ENCODE data around the gene C6orf47. TPM values are rescaled to one million over a fixed set of nuclear protein-coding genes. Genes with fewer than 3 reads are reported as not detected.

The C6orf47 gene
- total RNA-seq, 2 donors from 2014 or later: 15.0 to 16.4 TPM

DNA sequence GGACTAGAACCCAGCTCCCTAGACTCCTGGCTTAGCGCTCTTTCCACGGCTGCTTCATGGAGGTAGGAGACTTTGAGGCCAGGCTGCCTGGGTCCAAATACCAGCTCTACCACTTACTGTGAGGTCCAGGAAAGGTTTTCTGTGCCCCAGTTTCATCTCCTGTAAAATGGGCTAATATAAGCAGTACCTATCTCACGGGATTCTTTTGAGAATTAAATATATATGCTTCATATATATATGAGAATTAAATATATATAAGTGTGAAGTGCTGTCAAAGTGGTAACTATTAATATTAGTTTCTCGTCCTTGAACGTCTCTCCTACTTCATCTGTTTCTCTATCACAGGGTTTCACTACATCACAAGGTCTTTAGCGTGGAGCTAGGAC is 30.5 kb upstream of the C6orf47 start:
- ATAC-seq: no peak
- no peak for DNase-seq (ENCODE audit: low spot score in 2 of 2)
- Mint-ChIP-seq H3K9me3 (no peaks in the 10 kb centered on the region), H3K36me3 (peaks cover 0 to 6% of the 10 kb centered on the region in 2 donors), H3K27ac (no peak overlapping the region)

DNA sequence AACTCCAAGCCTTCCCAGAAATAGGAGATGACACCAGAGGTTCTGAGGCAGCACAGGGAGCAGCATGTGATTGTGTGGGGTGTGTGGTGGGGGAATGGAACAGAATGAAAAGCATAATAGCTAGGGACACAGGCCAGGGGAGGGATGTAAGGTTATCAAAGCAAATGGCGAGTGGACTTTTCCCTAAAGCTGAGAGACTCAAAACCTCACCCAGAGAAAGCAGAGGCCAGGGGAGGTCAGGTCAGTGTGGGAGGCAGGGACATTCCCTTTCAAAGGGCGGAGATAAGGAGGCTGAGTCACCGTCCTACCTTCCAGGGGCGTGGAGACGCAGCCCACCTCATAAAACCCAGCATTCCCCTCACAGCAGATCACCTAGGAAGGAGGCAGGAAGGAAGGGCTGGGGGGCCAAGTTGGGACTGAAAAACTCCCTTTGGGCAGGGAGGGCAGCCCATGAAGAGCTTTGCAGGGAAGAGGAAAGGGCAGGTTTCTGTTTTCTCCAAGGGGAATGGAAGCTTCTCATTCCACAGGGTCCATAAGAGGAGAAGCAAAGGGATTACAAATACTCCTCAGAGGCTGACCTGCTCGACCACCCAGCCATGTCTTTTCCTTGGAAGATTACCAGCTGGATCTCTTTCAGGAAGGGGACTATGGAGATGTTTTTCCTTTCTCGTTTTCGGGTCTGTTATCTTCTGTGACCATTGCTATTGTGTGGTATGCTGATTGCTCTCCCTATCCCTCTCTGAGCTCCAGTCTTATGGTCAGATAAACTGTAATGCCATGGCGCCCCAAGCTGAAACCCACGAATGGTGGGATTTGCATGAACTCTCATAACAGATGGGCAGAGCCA is 29.9 kb upstream of the C6orf47 start:
- H3K27ac Mint-ChIP-seq: peak overlapping the region; percentile 83 to 93
- H3K9me3 Mint-ChIP-seq: no peaks in the 10 kb centered on the region
- peaks cover 0 to 6% of the 10 kb centered on the region in 2 donors for H3K36me3 Mint-ChIP-seq
- DNase-seq (ENCODE audit: low spot score in 2 of 2): no peak
- ATAC-seq: peak in 1 of 2 donors; percentile 69

DNA sequence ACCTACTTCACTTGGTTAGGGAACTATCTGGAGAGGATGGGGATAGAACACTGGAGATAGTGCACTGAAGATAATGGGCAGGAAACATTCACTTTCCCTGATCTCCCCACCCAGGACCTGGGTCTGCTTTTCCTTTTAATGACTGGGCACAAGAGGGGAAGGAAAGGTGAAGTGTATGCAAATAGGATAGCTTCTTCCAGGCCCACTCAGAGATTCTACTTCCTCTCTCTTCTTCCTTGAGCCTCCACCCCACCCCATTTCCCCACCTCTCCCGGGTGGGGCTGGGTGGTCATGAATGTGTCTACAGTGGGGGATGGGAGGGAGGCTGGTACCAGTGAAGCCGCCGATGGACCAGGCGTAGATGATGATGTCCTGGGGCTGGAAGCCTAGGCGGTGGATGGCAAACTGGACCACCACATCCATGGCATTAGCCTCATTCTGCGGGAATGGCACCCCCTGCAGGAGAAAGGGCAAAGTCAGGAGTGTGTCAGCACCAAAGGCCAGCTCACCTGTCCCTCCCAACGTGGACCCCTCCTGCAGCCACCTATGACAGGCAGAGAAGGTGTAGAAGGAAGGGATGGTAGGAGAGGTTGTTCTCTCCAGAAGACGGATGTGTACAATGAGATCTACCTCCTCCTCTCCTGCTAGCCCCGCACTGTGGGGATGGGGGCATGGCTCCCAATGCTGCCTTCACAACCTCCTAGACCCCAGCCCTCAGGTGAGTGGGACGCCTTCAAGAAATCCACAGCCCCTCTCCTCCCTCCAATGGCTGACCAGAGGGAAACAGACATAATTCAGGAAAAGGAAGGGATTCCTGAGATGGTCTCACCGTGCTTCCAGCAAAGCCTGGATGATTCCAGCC is 28.9 kb upstream of the C6orf47 start:
- ATAC-seq: peak in 1 of 2 donors; percentile 46
- H3K27ac Mint-ChIP-seq: peak overlapping the region; percentile 83 to 93
- peak in 1 of 2 donors; percentile 31 for DNase-seq (ENCODE audit: low spot score in 2 of 2)
- H3K36me3 Mint-ChIP-seq: peaks cover 0 to 6% of the 10 kb centered on the region in 2 donors
- H3K9me3 Mint-ChIP-seq: no peaks in the 10 kb centered on the region

DNA sequence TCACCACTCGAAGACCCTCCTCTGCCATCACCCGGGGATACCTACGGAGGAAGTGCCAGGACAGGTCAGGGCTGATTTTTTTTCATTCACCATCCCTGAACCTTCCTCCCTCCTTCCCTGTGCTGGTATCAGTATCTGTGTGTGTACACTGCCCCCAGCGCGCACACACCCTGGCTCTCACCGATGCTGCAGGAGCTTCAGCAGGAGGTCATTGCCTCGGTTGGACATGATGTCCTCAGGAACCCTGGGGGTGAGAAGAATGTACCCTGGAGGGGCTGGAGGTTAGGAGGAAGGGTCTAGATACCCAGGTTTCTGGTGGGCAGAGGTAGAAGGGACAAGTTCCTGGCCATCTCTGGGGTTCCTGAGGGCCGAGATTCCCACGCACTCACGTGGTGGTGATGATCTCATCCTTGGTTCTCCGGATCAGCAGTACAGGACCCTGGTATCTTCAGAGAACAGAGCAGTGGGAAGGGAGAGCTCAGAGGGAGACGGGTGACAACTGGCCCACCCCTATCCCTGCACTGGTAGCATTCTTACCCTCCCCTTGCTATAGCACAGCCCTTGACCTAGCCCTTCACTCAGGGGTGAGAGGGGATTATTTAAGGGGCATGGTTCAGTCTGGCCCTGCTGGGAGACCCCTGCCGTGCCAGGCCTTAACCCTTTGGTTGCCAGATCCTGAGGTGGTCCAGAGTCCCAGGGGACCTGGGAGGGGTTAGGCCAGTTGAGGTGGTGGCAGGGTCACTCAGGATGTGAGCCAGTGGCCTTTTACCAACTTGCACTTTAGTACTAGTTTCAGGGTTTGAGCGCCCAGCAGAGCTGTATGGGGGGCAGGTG is 27.5 kb upstream of the C6orf47 start:
- Mint-ChIP-seq H3K36me3 (peaks cover 0 to 4% of the 10 kb centered on the region in 2 donors), H3K27ac (peak overlapping the region in 1 of 2 donors; percentile 48), H3K9me3 (no peaks in the 10 kb centered on the region)
- no peak for DNase-seq (ENCODE audit: low spot score in 2 of 2)
- ATAC-seq: no peak

GRCh38 chr6:31687321-31687720 is 26.7 kb upstream of the C6orf47 start:
- H3K9me3 Mint-ChIP-seq: no peaks in the 10 kb centered on the region
- no peaks in the 10 kb centered on the region for H3K36me3 Mint-ChIP-seq
- ATAC-seq: no peak
- H3K27ac Mint-ChIP-seq: no peak overlapping the region
- no peak for DNase-seq (ENCODE audit: low spot score in 2 of 2)

DNA sequence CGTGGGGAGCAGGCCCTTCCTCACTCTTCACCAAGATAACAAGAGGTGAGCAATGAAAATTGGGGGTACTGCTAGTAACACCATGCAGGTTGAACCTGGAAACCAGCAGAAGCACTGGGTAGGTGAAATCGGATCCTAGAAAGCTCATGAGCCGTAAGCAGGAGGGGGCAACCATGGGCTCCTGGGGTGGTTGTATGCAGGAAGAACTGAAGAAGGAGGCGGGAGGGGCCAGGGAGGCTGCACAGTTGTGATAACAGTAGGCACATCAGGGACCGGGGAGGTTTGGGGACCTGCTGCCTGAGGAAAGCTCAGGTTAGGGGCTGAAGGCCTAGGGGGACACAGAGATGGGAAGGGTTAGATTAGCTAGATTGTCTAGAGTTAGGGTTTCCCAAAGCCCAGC is 25.9 kb upstream of the C6orf47 start:
- DNase-seq (ENCODE audit: low spot score in 2 of 2) (no peak), ATAC-seq (no peak)
- Mint-ChIP-seq H3K27ac (no peak overlapping the region), H3K36me3 (no peaks in the 10 kb centered on the region), H3K9me3 (no peaks in the 10 kb centered on the region)

DNA sequence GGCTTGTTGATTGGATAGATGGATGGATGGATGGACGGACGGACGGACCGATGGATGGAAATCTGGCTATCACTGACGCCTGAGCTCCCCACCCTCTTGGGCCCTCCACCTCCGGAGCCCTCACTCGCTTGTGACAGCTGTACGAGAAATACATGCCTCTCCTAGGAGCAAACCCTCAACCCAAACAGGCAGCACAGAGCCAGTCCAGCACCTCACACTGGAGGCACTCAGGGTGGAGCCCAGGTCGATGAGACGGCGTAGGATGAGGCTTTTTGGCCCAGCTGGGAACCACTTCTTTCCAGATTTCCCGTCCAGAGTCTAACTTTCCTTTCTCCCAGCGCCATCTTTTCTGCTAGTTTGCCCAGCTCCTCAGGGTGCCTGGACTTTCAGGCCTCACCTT is 23.0 kb upstream of the C6orf47 start:
- no peak for DNase-seq (ENCODE audit: low spot score in 2 of 2)
- ATAC-seq: no peak
- Mint-ChIP-seq H3K36me3 (no peaks in the 10 kb centered on the region), H3K27ac (no peak overlapping the region), H3K9me3 (no peaks in the 10 kb centered on the region)

DNA sequence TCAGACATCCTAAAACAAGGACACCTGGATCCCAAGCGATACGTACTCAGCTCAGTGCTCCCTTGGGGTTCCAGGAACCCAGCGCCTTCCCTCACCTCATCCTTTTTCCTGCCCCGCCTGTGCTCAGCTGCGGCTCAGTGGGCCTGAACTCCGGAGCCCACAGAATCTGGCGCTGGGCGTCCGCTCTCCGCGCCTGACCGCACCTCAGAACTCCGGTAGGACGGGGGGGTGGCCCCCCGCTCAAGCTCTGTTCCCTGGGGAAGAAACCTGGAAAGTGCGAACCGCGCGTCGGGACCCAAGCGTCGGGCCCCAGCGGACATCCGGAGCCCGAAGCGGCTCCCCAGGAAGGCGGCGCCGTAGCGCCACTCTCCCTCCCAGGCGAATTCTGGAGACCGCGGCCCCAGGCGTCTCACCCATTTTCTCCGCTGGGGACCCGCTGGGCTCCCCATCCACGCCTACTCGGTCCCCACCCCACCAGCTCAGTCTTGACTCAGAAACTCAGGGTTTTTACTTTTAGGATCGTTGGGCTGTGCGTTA is 20.6 kb upstream of the C6orf47 start:
- Mint-ChIP-seq H3K9me3 (no peaks in the 10 kb centered on the region), H3K27ac (peak overlapping the region in 1 of 2 donors; percentile 83)
- DNase-seq (ENCODE audit: low spot score in 2 of 2): peak; percentile 56 to 66

DNA sequence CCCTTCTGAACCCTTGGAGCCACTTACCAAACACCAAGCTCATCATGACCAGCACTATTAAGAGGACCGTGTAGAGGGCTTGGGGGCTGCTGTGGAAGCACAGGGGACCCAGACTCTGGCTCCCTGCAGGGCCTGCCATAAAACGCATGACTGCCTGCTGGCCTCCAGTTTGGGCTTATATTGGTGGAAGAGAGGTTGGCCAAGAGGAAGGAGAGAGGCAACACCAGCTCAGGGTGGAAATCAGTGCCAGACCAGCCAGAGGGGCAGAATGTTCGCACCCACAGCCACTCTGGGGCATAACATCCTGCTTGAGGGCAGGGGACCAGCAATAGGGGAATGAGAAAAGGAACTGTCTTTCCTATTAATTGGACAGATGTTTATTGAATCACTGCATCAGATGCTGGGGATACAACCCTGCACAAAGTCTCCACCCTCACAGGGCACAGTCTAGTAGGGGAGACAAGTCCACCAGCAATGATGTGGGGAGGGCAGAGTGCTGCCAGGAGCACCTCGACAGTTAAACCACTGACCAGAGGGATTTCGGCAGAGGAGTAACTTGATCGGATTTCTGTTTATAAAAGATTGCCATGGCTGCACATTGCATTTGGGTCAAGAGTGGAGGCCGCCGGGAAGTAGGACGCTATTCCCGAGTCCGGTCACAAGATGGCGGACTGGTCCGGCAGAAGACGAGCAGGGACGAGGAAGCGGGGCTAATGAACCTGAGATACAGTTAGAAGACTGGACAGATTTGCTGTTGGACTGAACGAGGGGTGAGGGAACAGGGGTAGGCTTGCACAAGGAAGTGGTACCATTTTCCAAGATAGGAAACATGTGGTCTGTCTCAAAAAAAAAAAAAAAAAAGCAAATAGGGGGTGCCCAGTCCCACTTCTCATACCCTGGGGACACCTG is 19.9 kb upstream of the C6orf47 start, which contains the start of gene LY6G5C:
Gene LY6G5C (minus strand): TSS at position 842 of the 909 bp plus-strand sequence. CDS start 694 bp downstream, at position 148.
- H3K27ac Mint-ChIP-seq: peak within 1 kb of the TSS; percentile 15 to 83
- ATAC-seq: peak; percentile 64 to 74
- no peaks in the 10 kb centered on the region for H3K9me3 Mint-ChIP-seq
- peak; percentile 70 to 75 for DNase-seq (ENCODE audit: low spot score in 2 of 2)
- H3K36me3 Mint-ChIP-seq: no peaks in the 10 kb centered on the region

More for the DNA sequence above, 20.6 kb upstream of the C6orf47 start:
- peak; percentile 68 to 78 for ATAC-seq
- no peaks in the 10 kb centered on the region for H3K36me3 Mint-ChIP-seq

DNA sequence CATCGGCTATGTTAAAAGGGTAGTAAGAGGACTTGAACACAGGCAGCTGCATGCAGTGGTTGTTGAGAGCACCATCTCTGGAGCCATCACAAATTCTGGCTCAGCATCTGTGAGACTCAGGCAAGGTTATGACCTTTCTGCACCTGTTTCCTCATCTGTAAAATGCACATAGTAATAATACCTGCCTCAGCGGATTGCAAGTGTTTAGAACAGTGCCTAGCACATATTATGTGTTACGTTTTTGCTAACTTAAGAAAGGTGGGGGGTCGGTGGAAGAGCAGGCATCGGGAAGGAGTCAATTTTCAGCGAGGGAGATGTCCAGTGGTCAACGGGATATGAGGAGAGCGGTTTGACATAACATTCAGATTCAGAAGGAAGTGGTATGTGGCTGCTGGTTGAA is 17.4 kb upstream of the C6orf47 start:
- ATAC-seq (no peak), DNase-seq (ENCODE audit: low spot score in 2 of 2) (no peak)
- Mint-ChIP-seq H3K27ac (peak overlapping the region in 1 of 2 donors; percentile 29), H3K36me3 (peaks cover 0 to 6% of the 10 kb centered on the region in 2 donors), H3K9me3 (no peaks in the 10 kb centered on the region)

- no peaks in the 10 kb centered on the region for H3K9me3 Mint-ChIP-seq
- DNase-seq (ENCODE audit: low spot score in 2 of 2) (no peak), ATAC-seq (no peak)
- peak overlapping the region in 1 of 2 donors; percentile 21 for H3K27ac Mint-ChIP-seq
- peaks cover 0 to 6% of the 10 kb centered on the region in 2 donors for H3K36me3 Mint-ChIP-seq
These were observed 16.3 kb upstream of the C6orf47 start for GRCh38 chr6:31676904-31677303.

- Mint-ChIP-seq H3K27ac (peak overlapping the region; percentile 19 to 21), H3K9me3 (no peaks in the 10 kb centered on the region), H3K36me3 (peaks cover 0 to 7% of the 10 kb centered on the region in 2 donors)
- DNase-seq (ENCODE audit: low spot score in 2 of 2) (no peak), ATAC-seq (no peak)
These were observed 15.8 kb upstream of the C6orf47 start for GRCh38 chr6:31676322-31676903.

DNA sequence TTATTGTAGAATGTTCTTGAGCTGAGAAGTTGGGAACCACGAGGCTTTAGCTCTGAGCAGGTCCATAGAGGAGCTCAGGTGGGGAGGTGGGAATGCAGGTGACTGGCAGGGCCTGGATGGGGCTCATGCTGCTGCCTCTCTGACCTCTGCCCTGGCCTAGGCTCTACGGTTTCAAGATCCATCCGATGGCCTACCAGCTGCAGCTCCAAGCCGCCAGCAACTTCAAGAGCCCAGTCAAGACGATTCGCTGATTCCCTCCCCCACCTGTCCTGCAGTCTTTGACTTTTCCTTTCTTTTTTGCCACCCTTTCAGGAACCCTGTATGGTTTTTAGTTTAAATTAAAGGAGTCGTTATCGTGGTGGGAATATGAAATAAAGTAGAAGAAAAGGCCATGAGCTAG is 9.1 kb upstream of the C6orf47 start, which contains the start of gene LY6G5B:
Gene LY6G5B (plus strand): TSS at position 301 of the 400 bp plus-strand sequence. CDS start 975 bp downstream, outside the sequence.
- no peak for ATAC-seq
- Mint-ChIP-seq H3K9me3 (no peaks in the 10 kb centered on the region), H3K36me3 (peaks cover 29 to 39% of the 10 kb centered on the region in 2 donors), H3K27ac (peak within 1 kb of the TSS; percentile 11 to 88)
- no peak for DNase-seq (ENCODE audit: low spot score in 2 of 2)

GRCh38 chr6:31666337-31666965 is 5.9 kb upstream of the C6orf47 start:
- ATAC-seq (no peak), DNase-seq (ENCODE audit: low spot score in 2 of 2) (no peak)
- Mint-ChIP-seq H3K36me3 (peaks cover 50 to 52% of the 10 kb centered on the region in 2 donors), H3K27ac (peak overlapping the region; percentile 94 to 99), H3K9me3 (no peaks in the 10 kb centered on the region)
